H1 (cell line): Measurements from ENCODE around the gene C17orf50. TPM values are rescaled to one million over a fixed set of nuclear protein-coding genes. Genes with fewer than 3 reads are reported as not detected.

Source experiments
- CTCF ChIA-PET: fragments of 300-600 bp; sonication (Branson Sonifier 250); formaldehyde crosslinking; loops from one replicate; lab custom pipeline; 2021; ENCODE audit not compliant: partially characterized antibody; lab: Charles Lee
- POLR2A ChIA-PET: fragments of 300-600 bp; sonication (Branson Sonifier 250); formaldehyde crosslinking; loops from one replicate; lab custom pipeline; 2021; ENCODE audit warnings: inconsistent platforms; ENCODE audit not compliant: partially characterized antibody; lab: Charles Lee
- DNase-seq, 2 experiments: peaks; one replicate each; pipeline versions ENCODE4 v3.0.0 to v3.0.0-alpha.2; 2010 to 2022; ENCODE audit warnings: low spot score in 2 of 2, low read depth in 1 of 2, mixed read lengths in 1 of 2
- FAIRE-seq: peaks from 2 replicates; lab custom pipeline; 2011; peaks lifted over from hg19 to GRCh38; lab: Jason Lieb, UNC
- H2AFZ ChIP-seq: 2 replicates; pipeline ENCODE4 v1.8.1; 2012; ENCODE audit warnings: low read length, inconsistent platforms
- H2AK5ac ChIP-seq: 2 replicates; pipeline ENCODE4 v1.6.1; 2013; ENCODE audit warnings: low read depth, low read length
- H2BK120ac ChIP-seq: replicated peaks from 2 replicates; pipeline ENCODE3; 2013; ENCODE audit warnings: low read depth, low read length, inconsistent platforms
- H2BK12ac ChIP-seq: 2 replicates; pipeline ENCODE4 v1.6.1; 2013; ENCODE audit warnings: low read depth, low read length
- H2BK15ac ChIP-seq: 2 replicates; pipeline ENCODE4 v1.6.1; 2013; ENCODE audit warnings: low read length
- H2BK20ac ChIP-seq: 2 replicates; pipeline ENCODE4 v1.6.1; 2013; ENCODE audit warnings: low read length
- H2BK5ac ChIP-seq: 2 replicates; pipeline ENCODE4 v1.6.1; 2013; ENCODE audit warnings: low read depth, low read length
- H3K14ac ChIP-seq: 2 replicates; pipeline ENCODE4 v1.6.1; 2013; ENCODE audit warnings: inconsistent platforms; ENCODE audit not compliant: insufficient read length
- H3K18ac ChIP-seq: 2 replicates; pipeline ENCODE4 v1.6.1; 2013; ENCODE audit warnings: low read length; ENCODE audit errors: extremely low read depth
- H3K23ac ChIP-seq: 2 replicates; pipeline ENCODE4 v1.6.1; 2013; ENCODE audit warnings: inconsistent platforms; ENCODE audit not compliant: insufficient read length
- H3K23me2 ChIP-seq: 2 replicates; pipeline ENCODE4 v1.6.1; 2013; ENCODE audit warnings: low read depth, low read length
- H3K27ac ChIP-seq: 2 replicates; pipeline ENCODE4 v1.6.1; 2011; ENCODE audit warnings: low read depth, low read length, inconsistent platforms
- H3K27me3 ChIP-seq, 4 experiments: replicated peaks in 1 of 4; 1 replicate in 1 of 4; 2 replicates in 3 of 4; pipeline versions ENCODE4 v1.6.1 to v1.8.1; 2011 to 2013; ENCODE audit warnings: low read length in 3 of 4, mild to moderate bottlenecking in 3 of 4, inconsistent platforms in 2 of 4, mixed read lengths in 2 of 4, moderate library complexity in 1 of 4; ENCODE audit not compliant: control insufficient read depth in 3 of 4, insufficient read depth in 3 of 4; ENCODE audit errors: extremely low read depth in 1 of 4
- H3K36me3 ChIP-seq, 4 experiments: 2 replicates each; pipeline versions ENCODE4 v1.6.1 to v1.8.1; 2011 to 2013; ENCODE audit warnings: mild to moderate bottlenecking in 4 of 4, low read length in 3 of 4, moderate library complexity in 2 of 4, control low read depth in 1 of 4, inconsistent platforms in 1 of 4; ENCODE audit not compliant: insufficient read depth in 4 of 4, control insufficient read depth in 2 of 4
- H3K4ac ChIP-seq: replicated peaks from 2 replicates; pipeline ENCODE3; 2013; ENCODE audit warnings: low read length, low read depth, mixed read lengths, inconsistent platforms; ENCODE audit not compliant: insufficient read length
- H3K4me1 ChIP-seq, 4 experiments: replicated peaks in 1 of 4; 1 replicate in 1 of 4; 2 replicates in 3 of 4; pipeline versions ENCODE4 v1.6.1 to v1.8.1; 2011 to 2013; ENCODE audit warnings: low read length in 3 of 4, inconsistent platforms in 2 of 4, mixed read lengths in 1 of 4; ENCODE audit not compliant: insufficient read depth in 4 of 4, control insufficient read depth in 3 of 4
- H3K4me2 ChIP-seq, 2 experiments: 2 replicates each; pipeline versions ENCODE4 v1.6.1 to v1.8.1; 2011 to 2013; ENCODE audit warnings: low read depth in 2 of 2, low read length in 2 of 2, control low read depth in 1 of 2, inconsistent platforms in 1 of 2, mild to moderate bottlenecking in 1 of 2; ENCODE audit not compliant: insufficient read depth in 1 of 2
- H3K4me3 ChIP-seq, 4 experiments: fragments of 200-600, 300-600 bp in 1 of 4; sonication (generic), shearing (Covaris generic), sonication (Bioruptor Twin) in 1 of 4; 2 replicates each; pipeline versions ENCODE4 v1.5.1 to v1.8.1; 2011 to 2016; ENCODE audit warnings: low read length in 4 of 4, low read depth in 3 of 4, control low read depth in 2 of 4, inconsistent platforms in 2 of 4, mild to moderate bottlenecking in 2 of 4, mixed read lengths in 1 of 4, moderate library complexity in 1 of 4; ENCODE audit not compliant: insufficient read depth in 2 of 4; ENCODE audit errors: extremely low read depth in 1 of 4
- H3K56ac ChIP-seq: replicated peaks from 2 replicates; pipeline ENCODE3; 2013; ENCODE audit warnings: low read depth, mild to moderate bottlenecking, mixed read lengths, low read length, inconsistent platforms; ENCODE audit not compliant: insufficient read length
- H3K79me1 ChIP-seq: 2 replicates; pipeline ENCODE4 v1.6.1; 2013; ENCODE audit warnings: low read depth, low read length, control low read depth
- H3K79me2 ChIP-seq, 2 experiments: 2 replicates each; pipeline versions ENCODE4 v1.6.1 to v1.8.1; 2012 to 2013; ENCODE audit warnings: low read length in 2 of 2, mild to moderate bottlenecking in 2 of 2, inconsistent platforms in 1 of 2; ENCODE audit not compliant: insufficient read depth in 2 of 2, control insufficient read depth in 1 of 2
- H3K9ac ChIP-seq, 4 experiments: replicated peaks in 1 of 4; 1 replicate in 1 of 4; 2 replicates in 3 of 4; pipeline versions ENCODE4 v1.6.1 to v1.8.1; 2011 to 2013; ENCODE audit warnings: low read depth in 3 of 4, low read length in 3 of 4, control low read depth in 2 of 4, mild to moderate bottlenecking in 2 of 4, moderate library complexity in 2 of 4, inconsistent platforms in 1 of 4; ENCODE audit errors: extremely low read depth in 1 of 4
- H3K9me3 ChIP-seq, 2 experiments: 2 replicates each; pipeline versions ENCODE4 v1.6.1 to v1.8.1; 2012 to 2013; ENCODE audit warnings: mild to moderate bottlenecking in 2 of 2, moderate library complexity in 2 of 2, control low read depth in 1 of 2, inconsistent platforms in 1 of 2, low read depth in 1 of 2, low read length in 1 of 2, mixed read lengths in 1 of 2; ENCODE audit not compliant: insufficient read depth in 2 of 2
- H4K20me1 ChIP-seq, 2 experiments: replicated peaks in 1 of 2; 2 replicates each; pipeline versions ENCODE3 to v1.8.1; 2011 to 2013; ENCODE audit warnings: inconsistent platforms in 2 of 2, low read length in 2 of 2, mild to moderate bottlenecking in 1 of 2; ENCODE audit not compliant: insufficient read depth in 2 of 2, control insufficient read depth in 1 of 2
- H4K5ac ChIP-seq: 2 replicates; pipeline ENCODE4 v1.6.1; 2013; ENCODE audit warnings: low read length, low read depth, mixed read lengths, inconsistent platforms; ENCODE audit not compliant: insufficient read length
- H4K8ac ChIP-seq: 2 replicates; pipeline ENCODE4 v1.8.0; 2013; ENCODE audit warnings: mild to moderate bottlenecking, moderate library complexity, low read length, inconsistent platforms; ENCODE audit not compliant: insufficient read depth; ENCODE audit errors: extremely low read depth
- H4K91ac ChIP-seq: replicated peaks from 2 replicates; pipeline ENCODE3; 2013; ENCODE audit warnings: low read length, mixed read lengths, inconsistent platforms; ENCODE audit not compliant: insufficient read length
- ATF3 ChIP-seq: IDR thresholded peaks from 2 replicates; pipeline ENCODE4 v1.6.1; 2011; ENCODE audit warnings: low read depth, mild to moderate bottlenecking, low read length; ENCODE audit not compliant: insufficient read depth
- BACH1 ChIP-seq: IDR thresholded peaks from 2 replicates; pipeline ENCODE4 v1.6.1; 2012; ENCODE audit warnings: low read length, improper control_type of control experiment
- CHD1 ChIP-seq: IDR thresholded peaks from 2 replicates; pipeline ENCODE4 v1.6.1; 2012; ENCODE audit warnings: low read depth, low read length, improper control_type of control experiment
- CTBP2 ChIP-seq: IDR thresholded peaks from 2 replicates; pipeline ENCODE4 v1.7.0; 2011; ENCODE audit warnings: borderline replicate concordance, mild to moderate bottlenecking, moderate library complexity, mixed read lengths, low read length; ENCODE audit not compliant: insufficient read depth, insufficient read length
- EGR1 ChIP-seq: IDR thresholded peaks from 2 replicates; pipeline ENCODE4 v1.6.1; 2011; ENCODE audit warnings: low read depth, low read length, borderline replicate concordance
- SIN3A ChIP-seq, 2 experiments: IDR thresholded peaks in 1 of 2; conservative IDR thresholded peaks in 1 of 2; 2 replicates each; pipeline ENCODE4 v1.6.1; 2011 to 2012; ENCODE audit warnings: low read length in 2 of 2, improper control_type of control experiment in 1 of 2, low read depth in 1 of 2, mild to moderate bottlenecking in 1 of 2
- SUZ12 ChIP-seq: fragments of 200-600 bp; sonication (generic); IDR thresholded peaks from 2 replicates; pipeline ENCODE4 v1.6.1; 2012; ENCODE audit warnings: mild to moderate bottlenecking, inconsistent platforms, low read length, moderate library complexity, mixed read lengths
- TAF1 ChIP-seq: IDR thresholded peaks from 2 replicates; pipeline ENCODE4 v1.6.1; 2011; ENCODE audit warnings: mild to moderate bottlenecking, low read depth, low read length
- TCF12 ChIP-seq: IDR thresholded peaks from 2 replicates; pipeline ENCODE4 v1.6.1; 2011; ENCODE audit warnings: low read depth, mild to moderate bottlenecking, low read length
- WGBS, 2 experiments: shearing (Covaris generic) in 1 of 2; methylation state at CpG; one replicate each; pipeline versions ENCODE4 v1.1.6 to v1.1.7; 2013 to 2015; ENCODE audit warnings: low lambda C conversion rate in 2 of 2, mixed read lengths in 2 of 2, inconsistent platforms in 1 of 2, low coverage in 1 of 2, missing lambda C conversion rate in 1 of 2; ENCODE audit not compliant: insufficient replicate concordance in 2 of 2, insufficient coverage in 1 of 2, insufficient read length in 1 of 2; ENCODE audit errors: extremely low coverage in 1 of 2, missing lambda C conversion rate in 1 of 2; 5-methylcytosine and 5-hydroxymethylcytosine counted together
- polyA plus RNA-seq, 7 experiments: library from polyadenylated mRNA; depleted of rRNA in 3 of 7; stranded (reverse) in 5 of 7; unstranded in 2 of 7; fragments of >200 nt in 5 of 7; fragments of 200-250 nt in 2 of 7; gene quantifications; 1 replicate in 5 of 7; 2 replicates in 1 of 7; 4 replicates in 1 of 7; pipeline versions ENCODE4 v1.2.1 to v1.2.3, GENCODE V29; 2011 to 2013; ENCODE audit warnings: missing spikeins in 2 of 7, mixed read lengths in 2 of 7
- total RNA-seq: library from RNA; stranded (reverse); fragmentation: NEBNext Ultra II Directional; extraction: Animal tissue kit (Norgen Biotek cat#: 25700); gene quantifications from 2 replicates; pipeline ENCODE4 v1.2.1, GENCODE V29; 2021

The C17orf50 gene
- total and polyA plus RNA-seq, 2 of the 8 experiments (the other 6 are each of a cell fraction or from before 2014, with no cell fraction given) = 0.12 TPM; not detected in 1

GRCh38 chr17:35764123-35764991 lies 3.7 kb downstream of the C17orf50 start:
- Histone ChIP-seq H3K14ac (no peak overlapping the region), H4K5ac (no peak overlapping the region), H3K9me3 (no peaks in the 10 kb centered on the region; a peak in 1 of 4 replicates), H3K9ac (peak overlapping the region in 2 of 4 experiments; percentile 28 to 42; a peak in 2 of 7 replicates), H4K20me1 (no peaks in the 10 kb centered on the region), H3K79me1 (no peaks in the 10 kb centered on the region), H2BK15ac (no peak overlapping the region), H2AK5ac (no peak overlapping the region), H3K36me3 (no peaks in the 10 kb centered on the region), H3K79me2 (no peaks in the 10 kb centered on the region), H3K27me3 (peaks cover 0 to 3% (median 2%) of the 10 kb centered on the region in 4 experiments; a peak in 3 of 7 replicates), H2BK120ac (no peak overlapping the region), H3K4me2 (peak overlapping the region; percentile 3 to 69; a peak in 3 of 4 replicates), H4K91ac (no peak overlapping the region), H3K23ac (no peak overlapping the region), H3K56ac (peak overlapping the region; percentile 40), H3K4ac (no peak overlapping the region), H4K8ac (peak overlapping the region; percentile 88; the same call in 1 of the 2 replicates), H3K27ac (no peak overlapping the region), H3K4me3 (peak overlapping the region; percentile 16 to 62 (median 50); a peak in 7 of 8 replicates), H2BK12ac (no peak overlapping the region), H3K4me1 (peaks cover 0 to 12% (median 7%) of the 10 kb centered on the region in 4 experiments; a peak in 5 of 7 replicates), H3K23me2 (no peaks in the 10 kb centered on the region), H2AFZ (peak overlapping the region; percentile 4; the same call in 1 of the 2 replicates), H2BK5ac (no peak overlapping the region), H2BK20ac (no peak overlapping the region), H3K18ac (no peak overlapping the region)
- CTCF ChIA-PET = interaction anchor here (0.6 to 13.0 kb wide), 31 partner anchors 13 to 194 kb away, joined by 3 to 247 read pairs (median 4); partner anchors contain the start of genes GAS2L2, HEATR9, MMP28 and TAF15
- POLR2A ChIA-PET = interaction anchor here (0.6 to 3.4 kb wide), 18 partner anchors 8 to 189 kb away, joined by 3 to 62 read pairs (median 4); partner anchors contain the start of genes GAS2L2 and TAF15
- no peak for FAIRE-seq
- 6% methylated on average over 68 of the region's 75 CpGs; no CpG with 5 or more reads in 1 of the 2 experiments for WGBS, 2 experiments
- DNase-seq = peak; percentile 90 to 96
- TF ChIP-seq ATF3 = 0 out of 2 replicates have a peak, but pooled peaks have one; percentile 17
- peak; percentile 30; the same call in 1 of the 2 replicates for TF ChIP-seq TAF1
- no peak for TF ChIP-seq CTBP2
- TF ChIP-seq SUZ12 = no peak
- no peak for TF ChIP-seq CHD1
- TF ChIP-seq SIN3A (conservative IDR thresholded peaks at IDR 0.05 in 1 of 2, IDR thresholded peaks at IDR 0.05 in 1 of 2; ENCODE audit: low read depth in 1 of 2, low read length in 2 of 2) = peak; percentile 82 to 86; a peak in 3 of 4 replicates
- peak; percentile 30; the same call in 1 of the 2 replicates for TF ChIP-seq EGR1
- no peak for TF ChIP-seq BACH1
- peak; percentile 67; the same call in 1 of the 2 replicates for TF ChIP-seq TCF12
